BLaER1 treated with 17β-estradiol and CSF1 and Interleukin-3, amounts not matched to agents 10 nM and 100 nM (cell line): ENCODE results near the gene GJD3.
"Not testable (repeated sequence)": the region's sequence is repeated elsewhere in the genome, so short reads cannot be mapped to it uniquely, and the experiment has no call there.

Experiments used
- H3K27ac ChIP-seq, 11 experiments: shearing (Covaris generic); formaldehyde crosslinking; 2 replicates each; pipeline ENCODE4 v1.8.1; 2022
- H3K27me3 ChIP-seq, 11 experiments: shearing (Covaris generic); formaldehyde crosslinking; 2 replicates each; pipeline ENCODE4 v1.8.1; 2022
- H3K36me3 ChIP-seq, 11 experiments: shearing (Covaris generic); formaldehyde crosslinking; 2 replicates each; pipeline ENCODE4 v1.8.1; 2022
- H3K4me1 ChIP-seq, 10 experiments: shearing (Covaris generic); formaldehyde crosslinking; 2 replicates each; pipeline ENCODE4 v1.8.1; 2022
- H3K4me2 ChIP-seq, 11 experiments: shearing (Covaris generic); formaldehyde crosslinking; 2 replicates each; pipeline ENCODE4 v1.8.1; 2022
- H3K4me3 ChIP-seq, 10 experiments: shearing (Covaris generic); formaldehyde crosslinking; 2 replicates each; pipeline ENCODE4 v1.8.1; 2022
- H3K9ac ChIP-seq, 11 experiments: shearing (Covaris generic); formaldehyde crosslinking; 2 replicates each; pipeline ENCODE4 v1.8.1; 2022
- H3K9me3 ChIP-seq, 11 experiments: shearing (Covaris generic); formaldehyde crosslinking; replicated peaks in 1 of 11; 2 replicates each; pipeline ENCODE4 v1.8.1; 2022
- H4K20me1 ChIP-seq, 11 experiments: shearing (Covaris generic); formaldehyde crosslinking; 2 replicates each; pipeline ENCODE4 v1.8.1; 2022
- Cebpa-rat ChIP-seq, 11 experiments: shearing (Covaris generic); IDR thresholded peaks; 2 replicates each; pipeline ENCODE4 v1.8.1; 2022

GJD3 gene

DNA sequence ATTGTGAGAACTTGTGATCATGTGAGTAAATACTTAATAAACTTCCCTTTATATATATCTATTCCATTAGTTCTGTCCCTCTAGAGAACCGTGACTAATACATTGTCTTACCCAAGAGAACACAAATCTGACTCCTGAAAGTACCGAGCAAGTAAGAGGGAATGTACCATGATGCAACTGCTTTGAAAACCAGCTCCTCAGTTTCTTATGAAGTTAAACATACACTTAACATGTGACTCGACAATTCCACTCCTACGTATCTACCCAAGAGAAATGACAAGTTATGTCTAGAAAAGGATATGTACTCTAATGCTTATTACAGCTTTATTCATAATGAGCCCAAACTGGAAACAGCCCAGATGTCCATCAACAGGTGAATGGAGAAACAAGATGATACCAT, 8.8 kb upstream of the GJD3 start:
- Histone ChIP-seq H3K4me3 (no peak overlapping the region), H3K27ac (peak overlapping the region in 6 of 11 experiments; percentile 18 to 77 (median 60); a peak in 11 of 22 replicates), H3K4me2 (peak overlapping the region in 7 of 11 experiments; percentile 38 to 72 (median 62); a peak in 14 of 22 replicates), H3K9me3 (peaks cover 0 to 46% (median 13%) of the 10 kb centered on the region in 11 experiments; a peak in 14 of 22 replicates), H3K9ac (peak overlapping the region in 1 of 11 experiments; percentile 41; a peak in 3 of 22 replicates), H3K27me3 (no peaks in the 10 kb centered on the region), H4K20me1 (no peaks in the 10 kb centered on the region), H3K36me3 (no peaks in the 10 kb centered on the region), H3K4me1 (peaks cover 14 to 55% (median 32%) of the 10 kb centered on the region in 10 experiments; a peak in 19 of 20 replicates)
- TF ChIP-seq Cebpa-rat (IDR thresholded peaks at IDR 0.05) = no peak

DNA sequence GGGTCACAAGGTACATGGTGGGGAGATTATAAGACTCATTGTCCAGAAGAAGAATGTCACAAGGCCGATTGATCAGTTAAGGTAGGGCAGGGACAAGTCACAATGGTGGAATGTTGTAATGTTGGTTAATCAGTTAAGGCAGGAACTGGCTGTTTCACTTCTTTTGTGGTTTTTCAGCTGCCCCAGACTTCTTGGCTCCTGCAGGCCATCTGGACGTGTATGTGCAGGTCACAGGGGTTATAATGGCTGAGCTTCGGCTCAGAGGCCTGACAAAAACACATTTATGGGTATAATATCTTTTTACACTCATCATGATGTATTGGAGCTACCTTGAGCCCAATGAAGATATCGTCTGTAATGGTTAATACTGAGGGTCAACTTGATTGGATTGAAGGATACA, 8.1 kb upstream of the GJD3 start:
- Histone ChIP-seq H3K9me3 (peaks cover 0 to 46% (median 13%) of the 10 kb centered on the region in 11 experiments; a peak in 14 of 22 replicates), H3K4me2 (peak overlapping the region; percentile 17 to 72 (median 46); a peak in 20 of 22 replicates), H3K27ac (peak overlapping the region in 6 of 11 experiments; percentile 18 to 77 (median 67); a peak in 13 of 22 replicates), H3K9ac (peak overlapping the region in 1 of 11 experiments; percentile 41; a peak in 3 of 22 replicates), H3K4me1 (peaks cover 14 to 55% (median 32%) of the 10 kb centered on the region in 10 experiments; a peak in 19 of 20 replicates)
- H4K20me1 ChIP-seq, H3K4me3 ChIP-seq, H3K27me3 ChIP-seq, H3K36me3 ChIP-seq: not testable (repeated sequence)

DNA sequence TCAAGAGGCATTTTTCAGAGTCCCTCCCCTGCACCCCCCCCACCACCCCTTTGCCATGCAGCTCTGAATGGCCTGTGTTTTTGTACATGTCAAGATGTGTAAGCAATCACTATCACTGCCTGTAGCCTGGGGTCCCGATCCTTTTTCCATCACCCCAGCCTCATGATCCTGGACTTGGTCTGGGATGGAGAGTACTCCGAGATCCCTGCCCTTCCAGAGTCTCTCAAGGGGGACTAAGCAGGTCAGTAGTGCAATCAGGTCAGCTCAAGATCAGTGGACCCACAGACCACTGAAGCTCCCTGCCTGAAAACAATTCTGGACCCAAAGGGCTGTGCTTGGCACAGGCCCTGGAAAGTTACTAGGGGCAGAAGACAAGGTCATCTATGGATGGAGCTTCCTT, 7.5 kb upstream of the GJD3 start:
- H3K9ac ChIP-seq = 0 out of 22 replicates have a peak overlapping the region, but pooled peaks of 1 of the 11 experiments have one; percentile 19
- H3K36me3 ChIP-seq = no peaks in the 10 kb centered on the region
- H3K9me3 ChIP-seq = peaks cover 0 to 45% (median 13%) of the 10 kb centered on the region in 11 experiments; a peak in 14 of 22 replicates
- TF ChIP-seq Cebpa-rat (IDR thresholded peaks at IDR 0.05) = no peak
- peak overlapping the region in 7 of 11 experiments; percentile 18 to 77 (median 64); a peak in 12 of 22 replicates for H3K27ac ChIP-seq
- H3K27me3 ChIP-seq = no peaks in the 10 kb centered on the region
- peak overlapping the region; percentile 17 to 72 (median 46); a peak in 20 of 22 replicates for H3K4me2 ChIP-seq
- peaks cover 14 to 54% (median 33%) of the 10 kb centered on the region in 10 experiments; a peak in 19 of 20 replicates for H3K4me1 ChIP-seq
- H4K20me1 ChIP-seq = no peaks in the 10 kb centered on the region
- H3K4me3 ChIP-seq = no peak overlapping the region

DNA sequence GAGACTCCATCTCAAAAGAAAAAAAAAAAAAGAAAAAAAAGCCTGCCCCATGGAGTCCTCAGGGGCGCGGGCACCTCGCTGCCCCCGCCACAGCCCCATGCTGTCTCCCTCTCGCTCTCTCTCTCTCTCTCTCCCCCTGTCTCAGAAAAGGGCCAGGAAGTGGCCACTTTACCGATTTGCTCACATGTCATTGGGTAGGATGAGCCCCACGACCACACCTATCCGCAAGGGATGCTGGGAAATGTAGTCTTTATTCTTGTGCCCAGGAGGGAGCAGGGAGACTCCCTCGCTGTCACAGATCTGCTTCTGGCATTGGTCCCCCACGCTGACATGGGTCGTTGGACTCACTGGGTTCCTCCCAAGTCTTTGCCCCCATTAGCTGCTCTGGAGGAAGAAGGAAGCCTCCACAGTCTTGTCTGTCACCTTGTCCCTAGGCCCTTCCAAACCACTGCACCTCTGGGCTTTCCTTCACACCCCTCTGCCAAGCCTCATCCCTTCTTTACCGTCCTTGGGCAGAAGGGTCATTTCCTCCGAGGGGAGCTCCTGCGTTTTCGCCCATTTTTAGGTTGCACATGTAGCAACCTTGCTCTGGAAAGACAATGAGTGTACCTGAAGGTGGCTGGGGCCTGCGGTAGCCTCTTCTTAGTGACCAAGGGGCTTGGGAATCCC, 6.9 kb upstream of the GJD3 start:
- Histone ChIP-seq H3K9me3 (peaks cover 0 to 38% (median 12%) of the 10 kb centered on the region in 11 experiments; a peak in 13 of 22 replicates), H3K4me3 (no peak overlapping the region), H3K4me1 (peaks cover 20 to 56% (median 38%) of the 10 kb centered on the region in 10 experiments; a peak in 19 of 20 replicates), H3K4me2 (peak overlapping the region in 9 of 11 experiments; percentile 11 to 68 (median 47); a peak in 14 of 22 replicates), H3K36me3 (no peaks in the 10 kb centered on the region), H3K27me3 (no peaks in the 10 kb centered on the region), H3K27ac (peak overlapping the region in 5 of 11 experiments; percentile 7 to 77 (median 70); a peak in 7 of 22 replicates), H4K20me1 (no peaks in the 10 kb centered on the region), H3K9ac (no peak overlapping the region)
- no peak for TF ChIP-seq Cebpa-rat (IDR thresholded peaks at IDR 0.05)

DNA sequence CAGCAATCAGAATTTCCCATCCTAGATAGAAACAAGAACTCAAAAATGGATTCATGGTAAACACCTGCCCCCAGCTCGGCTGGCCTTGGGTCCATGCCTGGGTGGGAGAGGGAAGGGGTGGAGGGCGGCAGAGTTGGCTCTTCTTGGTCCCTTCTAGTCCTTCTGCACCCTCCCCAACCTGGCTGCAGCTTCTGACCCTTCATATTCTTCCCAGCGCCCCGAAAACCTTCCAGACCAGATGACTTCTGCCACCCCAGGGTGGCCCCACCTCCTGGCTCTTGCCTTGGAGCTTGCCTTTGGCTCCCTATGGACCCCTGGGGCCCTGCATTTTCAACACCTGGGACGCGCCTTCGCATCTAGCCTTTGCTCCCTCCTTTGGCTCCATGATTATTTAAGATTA, 5.4 kb upstream of the GJD3 start:
- H3K36me3 ChIP-seq = no peaks in the 10 kb centered on the region
- H3K4me2 ChIP-seq = no peak overlapping the region
- peaks cover 22 to 57% (median 40%) of the 10 kb centered on the region in 10 experiments; a peak in 19 of 20 replicates for H3K4me1 ChIP-seq
- no peak overlapping the region for H3K27ac ChIP-seq
- no peak overlapping the region for H3K4me3 ChIP-seq
- TF ChIP-seq Cebpa-rat (IDR thresholded peaks at IDR 0.05) = no peak
- peaks cover 0 to 31% (median 9%) of the 10 kb centered on the region in 11 experiments; a peak in 10 of 22 replicates for H3K9me3 ChIP-seq
- no peaks in the 10 kb centered on the region; a peak in 1 of 22 replicates for H3K27me3 ChIP-seq
- no peaks in the 10 kb centered on the region for H4K20me1 ChIP-seq
- H3K9ac ChIP-seq = no peak overlapping the region

DNA sequence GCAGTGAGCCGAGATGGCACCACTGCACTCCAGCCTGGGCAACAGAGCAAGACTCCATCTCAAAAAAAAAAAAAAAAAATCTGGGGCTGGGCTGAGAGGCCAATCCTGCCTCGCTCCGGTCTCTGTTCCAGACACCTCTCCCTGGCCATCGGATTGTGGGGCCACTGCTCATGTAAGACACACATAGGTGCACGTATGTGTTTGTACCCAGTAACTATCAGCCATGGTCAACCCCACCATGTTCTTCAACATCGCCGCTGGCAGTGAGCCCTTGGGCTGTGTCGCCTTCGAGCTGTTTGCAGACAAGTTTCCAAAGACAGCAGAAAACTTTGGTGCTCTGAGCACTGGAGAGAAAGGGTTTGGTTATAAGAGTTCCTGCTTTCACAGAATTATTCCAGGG, 3.2 kb upstream of the GJD3 start:
- H3K9me3 ChIP-seq = peaks cover 0 to 17% (median 4%) of the 10 kb centered on the region in 11 experiments; a peak in 10 of 22 replicates
- H3K4me2 ChIP-seq, H3K36me3 ChIP-seq, H3K27ac ChIP-seq, H4K20me1 ChIP-seq, H3K9ac ChIP-seq, H3K4me3 ChIP-seq: not testable (repeated sequence)
- H3K27me3 ChIP-seq = peaks cover 12 to 18% (median 15%) of the 10 kb centered on the region in 11 experiments; a peak in 21 of 22 replicates
- H3K4me1 ChIP-seq = peaks cover 23 to 58% (median 42%) of the 10 kb centered on the region in 10 experiments

DNA sequence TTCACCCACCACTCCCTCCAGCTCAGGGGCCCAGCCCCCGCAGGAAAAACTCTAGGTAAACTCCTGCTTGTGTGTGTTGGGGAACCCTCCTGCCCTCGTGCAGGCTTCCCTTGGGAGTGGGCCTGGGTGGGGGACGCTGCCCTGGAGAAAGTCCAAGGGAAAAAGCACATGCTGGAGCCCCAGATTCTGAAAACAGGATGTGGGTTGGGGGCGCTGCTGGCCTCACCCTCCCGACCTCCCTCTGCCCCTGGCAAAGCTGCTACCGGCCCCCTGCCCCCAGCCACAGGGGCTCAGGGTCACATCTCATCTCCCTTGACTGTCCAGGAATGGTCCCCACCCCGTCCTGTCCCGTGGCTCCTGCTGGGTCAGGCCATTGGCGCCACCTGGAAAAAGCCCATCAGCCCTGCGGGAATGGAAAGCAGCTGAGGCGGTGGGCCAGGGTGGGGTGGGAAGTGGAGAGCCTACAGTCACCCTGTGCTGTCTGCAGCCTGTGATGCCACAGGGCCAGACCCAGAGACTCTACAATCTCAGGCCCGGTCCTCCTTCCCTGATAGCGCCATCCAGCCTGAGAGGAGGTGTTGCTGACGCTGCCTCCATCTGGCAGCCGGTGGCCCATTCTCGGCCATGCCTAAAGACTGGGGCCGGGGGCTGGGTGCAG, 2.5 kb upstream of the GJD3 start:
- H3K27ac ChIP-seq = peak overlapping the region in 2 of 11 experiments; percentile 32 to 39; a peak in 3 of 22 replicates
- H3K9me3 ChIP-seq = peaks cover 0 to 9% (median under 1%) of the 10 kb centered on the region in 11 experiments; a peak in 4 of 22 replicates
- H3K4me3 ChIP-seq = no peak overlapping the region
- peaks cover 12 to 24% (median 21%) of the 10 kb centered on the region in 11 experiments; a peak in 21 of 22 replicates for H3K27me3 ChIP-seq
- no peaks in the 10 kb centered on the region for H3K36me3 ChIP-seq
- peaks cover 0 to 6% (median 0%) of the 10 kb centered on the region in 11 experiments; a peak in 2 of 22 replicates for H4K20me1 ChIP-seq
- H3K4me2 ChIP-seq = peak overlapping the region in 10 of 11 experiments; percentile 4 to 59 (median 32); a peak in 12 of 22 replicates
- H3K9ac ChIP-seq = peak overlapping the region in 2 of 11 experiments; percentile 17 to 45; a peak in 1 of 22 replicates
- H3K4me1 ChIP-seq = peaks cover 20 to 57% (median 42%) of the 10 kb centered on the region in 10 experiments
- TF ChIP-seq Cebpa-rat (IDR thresholded peaks at IDR 0.05) = no peak

DNA sequence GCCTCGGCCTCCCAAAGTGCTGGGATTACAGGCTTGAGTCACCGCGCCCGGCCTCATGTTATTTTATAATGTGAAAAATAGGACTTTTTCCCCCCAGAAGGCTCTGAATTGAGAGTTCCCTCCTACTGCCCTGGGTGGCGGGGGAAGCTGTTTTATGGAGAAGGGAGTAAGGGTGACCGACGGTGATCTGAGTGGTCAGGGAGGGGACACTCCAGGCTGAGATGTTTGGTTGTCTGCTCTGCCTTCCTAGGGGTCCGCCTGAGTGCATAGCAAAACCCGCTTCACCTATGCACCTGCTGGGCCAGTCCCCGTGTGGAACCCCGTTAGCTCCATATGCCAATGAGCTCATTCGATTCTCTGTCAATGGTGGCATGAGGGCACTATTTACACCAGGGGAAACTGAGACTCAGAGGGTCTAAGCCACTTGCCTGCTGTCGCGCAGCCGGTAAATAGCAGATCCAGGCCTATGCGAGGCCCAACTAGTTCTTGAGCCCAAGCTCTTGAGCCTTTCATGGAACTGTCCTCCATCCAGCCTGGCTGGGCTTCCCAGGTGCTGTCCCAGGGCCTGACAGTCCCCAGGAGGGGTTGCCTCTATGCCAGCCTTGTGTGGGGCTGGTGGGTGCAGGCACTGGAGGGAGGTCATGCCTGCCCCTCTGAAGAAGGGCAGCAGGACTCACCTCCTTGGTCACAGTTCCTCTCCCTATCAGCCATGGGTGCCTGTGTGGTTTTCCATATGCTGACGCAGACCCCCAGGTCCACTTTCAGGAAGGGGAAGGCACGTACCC, 1.7 kb upstream of the GJD3 start:
- Histone ChIP-seq H3K4me3 (no peak overlapping the region), H3K4me2 (peak overlapping the region in 10 of 11 experiments; percentile 4 to 59 (median 32); a peak in 13 of 22 replicates), H3K4me1 (peaks cover 21 to 56% (median 36%) of the 10 kb centered on the region in 10 experiments), H3K27me3 (peaks cover 12 to 25% (median 21%) of the 10 kb centered on the region in 11 experiments; a peak in 21 of 22 replicates), H4K20me1 (peaks cover 0 to 6% (median 0%) of the 10 kb centered on the region in 11 experiments; a peak in 2 of 22 replicates), H3K27ac (peak overlapping the region in 2 of 11 experiments; percentile 32 to 39; a peak in 3 of 22 replicates), H3K36me3 (no peaks in the 10 kb centered on the region), H3K9me3 (peaks cover 0 to 5% (median 0%) of the 10 kb centered on the region in 11 experiments; a peak in 2 of 22 replicates), H3K9ac (peak overlapping the region in 2 of 11 experiments; percentile 17 to 45; a peak in 1 of 22 replicates)
- no peak for TF ChIP-seq Cebpa-rat (IDR thresholded peaks at IDR 0.05)
